ENCODE data around the gene MTFP1.
"Not testable (repeated sequence)": the region's sequence is repeated elsewhere in the genome, so short reads cannot be mapped to it uniquely, and the experiment has no call there.

MTFP1 gene

DNA sequence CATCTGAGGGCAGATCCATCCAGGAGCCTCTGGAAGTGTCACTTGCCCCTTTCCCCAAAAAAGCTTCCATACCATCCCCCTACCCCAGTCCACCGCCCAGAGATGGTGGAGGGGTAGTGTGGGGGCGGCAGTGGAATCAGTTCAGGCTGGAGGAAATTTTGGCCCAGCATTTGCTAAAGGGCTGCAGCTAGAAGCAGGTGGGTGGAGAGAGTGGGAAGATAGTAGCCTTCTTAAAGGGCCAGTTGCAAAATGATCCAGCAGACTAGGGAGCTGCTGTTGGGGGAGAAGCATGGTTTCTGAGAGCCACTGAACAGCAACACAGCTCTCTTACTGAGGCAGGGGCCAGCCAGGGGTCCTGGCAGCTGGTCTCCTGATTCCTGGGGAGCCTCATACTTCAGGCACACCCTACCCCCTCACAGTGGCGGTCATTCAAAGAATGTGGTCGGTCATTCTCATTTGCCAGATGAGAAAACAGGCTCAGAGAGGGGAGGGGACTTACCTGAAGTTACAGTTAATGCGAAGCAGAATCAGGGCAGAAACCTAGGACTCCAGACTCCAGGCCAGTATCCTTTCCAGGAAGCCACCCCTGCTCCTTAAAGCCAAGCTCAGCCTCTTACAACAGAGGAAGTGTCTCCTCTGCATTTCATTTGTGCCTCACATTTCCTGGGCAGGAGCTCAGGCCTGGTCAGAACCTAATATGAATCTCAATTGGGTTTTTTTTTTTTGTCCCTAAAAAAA is 23.4 kb upstream of the MTFP1 start:
- no peak for DNase-seq

- DNase-seq: not testable (repeated sequence)
Observed at GRCh38 chr22:30402766-30403104, 22.8 kb upstream of the MTFP1 start.

DNA sequence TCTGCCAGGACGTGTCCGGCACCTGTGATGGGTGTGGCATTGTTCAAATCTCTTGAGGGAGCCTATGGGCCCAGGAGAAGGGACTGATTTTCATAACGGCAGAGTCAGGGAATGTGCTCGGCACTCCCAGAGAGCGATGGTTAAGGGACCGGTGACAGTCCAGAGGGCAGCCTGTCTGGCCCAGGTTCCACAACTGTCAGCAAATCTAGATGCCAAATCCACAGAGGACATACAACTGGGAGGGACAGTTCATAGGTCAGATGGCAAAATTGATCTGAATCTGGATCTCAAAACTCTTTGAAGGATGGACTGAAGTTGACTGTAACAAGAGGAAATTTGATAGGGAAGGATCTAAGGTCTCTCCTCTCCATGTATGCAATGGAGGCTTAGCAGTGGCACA is 21.3 kb upstream of the MTFP1 start:
- DNase-seq: no peak

DNA sequence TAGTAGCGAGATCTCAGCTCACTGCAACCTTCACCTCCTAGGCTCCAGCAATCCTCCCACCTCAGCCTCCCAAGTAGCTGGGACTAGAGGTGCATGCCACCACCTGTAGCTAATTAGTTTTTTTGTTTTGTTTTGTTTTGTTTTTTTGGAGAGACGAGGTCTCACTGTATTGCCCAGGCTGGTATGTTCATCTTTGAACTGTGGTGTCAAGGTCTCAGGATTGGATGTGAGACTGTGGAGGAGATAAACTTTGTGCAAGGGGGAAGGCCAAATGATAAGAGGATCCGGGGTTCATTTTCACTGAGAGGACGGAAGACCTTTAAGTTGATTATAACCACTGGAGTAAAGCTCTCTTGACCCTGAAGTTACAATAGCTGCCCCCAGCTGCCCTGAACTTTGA is 19.8 kb upstream of the MTFP1 start:
- DNase-seq: no peak

DNA sequence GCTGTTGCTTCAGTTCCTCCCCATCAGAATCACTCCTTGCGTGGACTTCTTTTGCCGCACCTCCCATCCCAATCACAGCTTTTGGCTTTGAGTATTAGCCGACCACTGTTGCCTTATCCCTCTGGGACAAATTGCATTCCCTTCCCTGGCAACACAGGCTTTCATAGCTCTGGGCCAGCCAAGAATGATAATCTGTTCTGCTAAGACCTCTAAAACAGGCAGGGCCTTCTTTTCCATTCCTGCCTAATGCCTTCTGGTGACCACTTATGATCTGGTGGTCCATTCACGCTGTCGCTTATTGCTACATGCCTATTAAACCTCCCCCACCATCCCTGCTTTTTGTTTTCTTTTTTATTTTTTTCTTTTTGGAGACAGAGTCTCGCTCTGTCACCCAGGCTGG is 19.2 kb upstream of the MTFP1 start:
- no peak for DNase-seq

GRCh38 chr22:30408388-30409102 is 17.0 kb upstream of the MTFP1 start:
- no peak for DNase-seq

- DNase-seq: no peak
Observed at GRCh38 chr22:30411780-30412179, 13.8 kb upstream of the MTFP1 start.

GRCh38 chr22:30413001-30413400 is 12.6 kb upstream of the MTFP1 start:
- no peak for DNase-seq

GRCh38 chr22:30413745-30414524 is 11.6 kb upstream of the MTFP1 start:
- no peak for DNase-seq

- no peak for DNase-seq
Observed at GRCh38 chr22:30414525-30415047, 11.0 kb upstream of the MTFP1 start.

DNA sequence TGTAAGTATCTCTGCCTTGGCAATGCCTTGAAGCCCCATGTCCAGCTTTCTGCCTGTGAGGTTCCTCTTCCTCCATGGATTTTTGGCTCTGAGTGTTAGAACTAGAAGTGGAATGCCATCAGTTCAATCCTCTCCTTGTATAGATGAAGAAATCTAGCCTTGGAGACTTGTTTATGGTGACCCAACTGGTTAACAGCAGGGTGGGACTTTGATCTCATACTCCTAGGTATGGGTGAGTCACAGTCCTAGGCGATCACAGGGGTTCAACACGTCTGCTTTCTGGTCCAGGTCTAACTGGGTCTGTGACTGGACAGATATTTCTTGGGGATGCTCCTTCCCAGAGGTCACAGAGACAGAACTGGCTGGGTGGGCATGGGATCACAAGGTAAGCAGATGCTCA is 9.2 kb upstream of the MTFP1 start:
- DNase-seq: no peak

DNA sequence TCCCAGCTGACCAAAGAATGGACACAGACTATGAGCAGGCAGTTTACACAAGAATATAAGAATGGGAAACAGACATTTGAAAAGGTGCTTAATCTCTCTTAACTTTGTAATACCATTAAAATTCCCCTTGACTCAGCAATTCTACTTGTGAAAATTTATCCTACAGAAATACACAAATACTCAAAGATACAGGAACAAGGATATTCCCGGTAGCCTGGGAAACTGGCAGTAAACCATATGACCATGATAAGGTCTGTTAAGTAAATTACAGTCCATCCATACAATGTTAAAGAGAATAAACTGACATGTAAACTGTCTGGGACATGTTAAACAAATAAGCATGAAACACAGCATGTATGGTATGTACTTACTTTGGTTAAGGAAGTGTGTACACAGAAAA is 8.7 kb upstream of the MTFP1 start:
- no peak for DNase-seq

GRCh38 chr22:30420347-30421125 is 5.0 kb upstream of the MTFP1 start:
- DNase-seq: no peak

DNA sequence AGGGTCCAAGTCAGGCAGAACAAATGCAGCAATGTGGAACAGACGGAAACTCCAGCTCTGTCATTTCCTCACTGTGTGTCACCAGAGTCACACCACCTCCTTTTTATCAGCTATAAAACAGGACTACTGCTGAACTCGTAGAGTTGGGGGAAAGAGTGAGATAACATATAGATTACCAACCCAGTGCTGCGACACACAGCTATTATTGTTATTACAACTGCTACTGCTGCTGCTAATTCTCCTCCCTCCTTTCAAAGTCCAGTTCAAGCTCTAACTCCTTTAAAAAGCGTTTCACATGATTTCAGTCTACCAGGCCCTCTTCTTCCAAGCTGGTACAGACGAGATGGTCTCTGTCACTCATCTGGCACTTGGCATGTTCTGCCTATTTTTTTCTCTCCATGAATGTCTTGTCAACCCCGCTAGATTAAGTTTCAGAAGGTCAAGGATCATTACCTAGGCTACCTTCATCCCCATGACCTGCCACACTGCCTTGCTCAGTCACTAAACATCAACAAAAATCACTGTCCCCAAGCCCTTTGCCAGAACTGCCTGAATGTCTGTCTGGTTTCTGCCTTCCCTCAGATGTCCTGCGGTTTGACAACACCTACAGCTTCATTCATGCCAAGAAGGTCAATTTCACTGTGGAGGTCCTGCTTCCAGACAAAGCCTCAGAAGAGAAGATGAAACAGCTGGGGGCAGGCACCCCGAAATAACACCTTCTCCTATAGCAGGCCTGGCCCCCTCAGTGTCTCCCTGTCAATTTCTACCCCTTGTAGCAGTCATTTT is 3.7 kb upstream of the MTFP1 start:
- DNase-seq: no peak

GRCh38 chr22:30422481-30423300 is 2.9 kb upstream of the MTFP1 start:
- DNase-seq: peak; percentile 58

GRCh38 chr22:30423301-30423958 is 2.1 kb upstream of the MTFP1 start:
- peak; percentile 79 for DNase-seq

DNA sequence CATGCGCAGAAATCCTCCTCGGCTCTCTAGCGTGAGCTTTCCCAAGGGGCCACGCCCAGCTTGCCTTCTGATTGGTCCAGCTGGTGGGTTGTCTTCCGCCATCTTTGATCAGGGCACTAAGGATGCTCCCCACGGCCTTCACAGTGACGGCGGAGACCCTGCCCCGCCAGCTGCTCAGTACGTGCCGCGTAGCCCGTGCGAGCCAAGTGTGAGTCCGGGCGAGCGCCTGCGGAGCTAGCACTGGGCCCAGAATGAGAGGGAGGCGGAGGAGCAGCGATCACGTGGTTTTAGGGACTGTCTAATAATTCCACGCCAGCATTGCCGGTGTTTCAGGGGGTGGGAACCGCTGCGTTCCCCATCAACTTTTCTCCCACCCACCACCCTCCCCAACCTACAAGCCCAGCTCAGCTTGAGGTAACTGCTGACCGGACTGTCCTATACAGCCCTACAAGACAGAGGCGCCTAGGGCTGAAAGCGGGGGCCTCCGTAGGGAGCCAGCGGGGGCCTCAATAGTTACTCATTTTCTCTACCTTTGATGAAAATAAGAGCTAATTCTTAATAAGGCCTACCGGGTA is 1.5 kb upstream of the MTFP1 start:
- DNase-seq: peak; percentile 98

- peak; percentile 43 for DNase-seq
Observed at GRCh38 chr22:30424534-30425326, 838 bp upstream of the MTFP1 start.

GRCh38 chr22:30425327-30425615 is 297 bp upstream of the MTFP1 start:
- DNase-seq: no peak
